ENCODE data around the gene PITPNM3.
A peak's percentile ranks its signal among the peaks of the same experiment; 100 is the strongest.

The PITPNM3 gene

GRCh38 chr17:6591599-6592158 is 35.3 kb upstream of the PITPNM3 start:
- Mint-ChIP-seq H3K27me3 (ENCODE audit: low read depth) (no peaks in the 10 kb centered on the region), H3K27ac (peak overlapping the region; percentile 86 to 97 (median 93)), H3K4me3 (no peak overlapping the region), H3K36me3 (ENCODE audit: low read depth) (peaks cover 83% of the 10 kb centered on the region), H3K9me3 (no peaks in the 10 kb centered on the region), H3K4me1 (peaks cover 6% of the 10 kb centered on the region)
- TF ChIP-seq CTCF (IDR thresholded peaks at IDR 0.05; ENCODE audit: unreplicated experiment in 3 of 3), result no peak

- Mint-ChIP-seq H3K27ac (no peak overlapping the region), H3K27me3 (ENCODE audit: low read depth) (no peaks in the 10 kb centered on the region), H3K4me1 (no peaks in the 10 kb centered on the region), H3K4me3 (no peak overlapping the region), H3K9me3 (peaks cover 20% of the 10 kb centered on the region), H3K36me3 (ENCODE audit: low read depth) (peaks cover 87% of the 10 kb centered on the region)
- TF ChIP-seq CTCF (IDR thresholded peaks at IDR 0.05; ENCODE audit: unreplicated experiment in 3 of 3), result no peak
These were observed 33.1 kb upstream of the PITPNM3 start for GRCh38 chr17:6589266-6589946.

GRCh38 chr17:6588165-6588564 is 31.8 kb upstream of the PITPNM3 start:
- Mint-ChIP-seq H3K9me3 (peaks cover 32% of the 10 kb centered on the region), H3K4me3 (no peak overlapping the region), H3K4me1 (no peaks in the 10 kb centered on the region), H3K27me3 (ENCODE audit: low read depth) (no peaks in the 10 kb centered on the region), H3K27ac (no peak overlapping the region), H3K36me3 (ENCODE audit: low read depth) (peaks cover 90% of the 10 kb centered on the region)
- TF ChIP-seq CTCF (IDR thresholded peaks at IDR 0.05; ENCODE audit: unreplicated experiment in 3 of 3), result no peak

GRCh38 chr17:6587310-6587709 is 31.0 kb upstream of the PITPNM3 start:
- no peak overlapping the region for H3K27ac Mint-ChIP-seq
- no peak for TF ChIP-seq CTCF (IDR thresholded peaks at IDR 0.05; ENCODE audit: unreplicated experiment in 3 of 3)
- no peak overlapping the region for H3K4me3 Mint-ChIP-seq
- H3K27me3 Mint-ChIP-seq (ENCODE audit: low read depth), result no peaks in the 10 kb centered on the region
- H3K36me3 Mint-ChIP-seq (ENCODE audit: low read depth), result peaks cover 90% of the 10 kb centered on the region
- no peaks in the 10 kb centered on the region for H3K4me1 Mint-ChIP-seq
- H3K9me3 Mint-ChIP-seq, result peaks cover 41% of the 10 kb centered on the region

- Mint-ChIP-seq H3K4me1 (peaks cover 4% of the 10 kb centered on the region), H3K27ac (no peak overlapping the region), H3K4me3 (no peak overlapping the region), H3K27me3 (ENCODE audit: low read depth) (no peaks in the 10 kb centered on the region), H3K9me3 (peaks cover 46% of the 10 kb centered on the region), H3K36me3 (ENCODE audit: low read depth) (peaks cover 90% of the 10 kb centered on the region)
- no peak for TF ChIP-seq CTCF (IDR thresholded peaks at IDR 0.05; ENCODE audit: unreplicated experiment in 3 of 3)
These were observed 27.1 kb upstream of the PITPNM3 start for GRCh38 chr17:6583411-6583810.

GRCh38 chr17:6580625-6581024 is 24.3 kb upstream of the PITPNM3 start:
- H3K9me3 Mint-ChIP-seq, result peaks cover 36% of the 10 kb centered on the region
- peaks cover 90% of the 10 kb centered on the region for H3K36me3 Mint-ChIP-seq (ENCODE audit: low read depth)
- TF ChIP-seq CTCF (IDR thresholded peaks at IDR 0.05; ENCODE audit: unreplicated experiment in 3 of 3), result no peak
- H3K27ac Mint-ChIP-seq, result no peak overlapping the region
- no peaks in the 10 kb centered on the region for H3K27me3 Mint-ChIP-seq (ENCODE audit: low read depth)
- peaks cover 7% of the 10 kb centered on the region for H3K4me1 Mint-ChIP-seq
- H3K4me3 Mint-ChIP-seq, result no peak overlapping the region

Data from nephron (organoid).